ENCODE results near the gene TREH. TPM values are rescaled to one million over a fixed set of nuclear protein-coding genes. Genes with fewer than 3 reads are reported as not detected.

TREH gene
- total RNA-seq, 1 experiment from 2014 or later, result not detected

GRCh38 chr11:118646393-118646792, 33.1 kb downstream of the TREH start:
- Histone ChIP-seq H2BK12ac (ENCODE audit: insufficient read length, low read depth, low read length) (no peak overlapping the region), H3K56ac (ENCODE audit: insufficient read length, low read depth, low read length) (no peak overlapping the region), H3K4ac (ENCODE audit: low read depth, low read length) (no peak overlapping the region), H3K27me3 (ENCODE audit: insufficient read depth, low read length) (no peaks in the 10 kb centered on the region), H2BK15ac (ENCODE audit: low read depth, low read length) (no peak overlapping the region), H3K9me3 (ENCODE audit: control insufficient read depth, low read depth, low read length) (no peaks in the 10 kb centered on the region), H3K14ac (ENCODE audit: insufficient read depth, low read length) (no peak overlapping the region), H4K8ac (replicated peaks; ENCODE audit: insufficient read length, low read depth, low read length) (no peak overlapping the region), H4K5ac (ENCODE audit: insufficient read length, low read depth, low read length) (no peak overlapping the region), H2AFZ (ENCODE audit: low read length) (no peak overlapping the region), H4K20me1 (ENCODE audit: control insufficient read depth, insufficient read depth, insufficient read length) (no peaks in the 10 kb centered on the region), H2BK120ac (ENCODE audit: low read depth, low read length, poor library complexity, severe bottlenecking) (no peak overlapping the region), H4K91ac (ENCODE audit: insufficient read length, low read depth, low read length) (no peak overlapping the region), H3K9ac (ENCODE audit: extremely low read depth, insufficient read length, low read length) (no peak overlapping the region), H3T11ph (ENCODE audit: low read length) (no peak overlapping the region), H3K18ac (ENCODE audit: insufficient read length, low read depth, low read length) (no peak overlapping the region), H2BK20ac (ENCODE audit: low read depth, low read length, poor library complexity, severe bottlenecking) (no peak overlapping the region), H3K27ac (ENCODE audit: insufficient read length, low read depth, low read length) (no peak overlapping the region), H3K4me2 (ENCODE audit: insufficient read depth, insufficient read length, low read length) (no peak overlapping the region), H3K79me1 (ENCODE audit: insufficient read depth, low read depth, low read length, poor library complexity, severe bottlenecking) (no peaks in the 10 kb centered on the region), H3K23ac (ENCODE audit: insufficient read length, low read depth, low read length) (no peak overlapping the region), H3K23me2 (ENCODE audit: insufficient read length, low read depth, low read length, poor library complexity, severe bottlenecking) (no peaks in the 10 kb centered on the region), H2AK5ac (ENCODE audit: insufficient read length, low read length) (no peak overlapping the region), H3K4me1 (ENCODE audit: insufficient read depth, low read length) (no peaks in the 10 kb centered on the region), H3K79me2 (ENCODE audit: insufficient read depth, low read length) (no peaks in the 10 kb centered on the region), H2BK5ac (ENCODE audit: insufficient read length, low read length) (no peak overlapping the region)
- Mint-ChIP-seq H3K27ac (no peak overlapping the region), H3K9me3 (no peaks in the 10 kb centered on the region), H3K27me3 (ENCODE audit: low read depth) (no peaks in the 10 kb centered on the region), H3K4me1 (no peaks in the 10 kb centered on the region), H3K36me3 (ENCODE audit: insufficient read depth in 1 of 3, low read depth in 3 of 3) (peaks cover 45 to 90% (median 87%) of the 10 kb centered on the region in 3 experiments; a peak in 6 of 7 replicates), H3K4me3 (no peak overlapping the region)
- TF ChIP-seq CTCF (conservative IDR thresholded peaks at IDR 0.05), result no peak
- DNase-seq, result no peak
- no CpG with 5 or more reads among the region's 3 CpGs for WGBS (ENCODE audit: extremely low coverage, insufficient read length, low lambda C conversion rate)

All from H9 (cell line).